ENCODE data around the gene ADAMTS14. TPM values are rescaled to one million over a fixed set of nuclear protein-coding genes. Genes with fewer than 3 reads are reported as not detected.

ADAMTS14 gene
- total RNA-seq, 3 donors from 2014 or later = under 0.01 to 0.15 (median under 0.01) TPM

GRCh38 chr10:70652761-70653657 is 19.3 kb upstream of the ADAMTS14 start:
- no peak for DNase-seq (ENCODE audit: low spot score in 2 of 2)

GRCh38 chr10:70655316-70655715 is 17.0 kb upstream of the ADAMTS14 start:
- no peak for DNase-seq (ENCODE audit: low spot score in 2 of 2)

More at GRCh38 chr10:70652761-70653657, 19.3 kb upstream of the ADAMTS14 start:
- no peak overlapping the region for H3K4me3 ChIP-seq
- H3K4me1 ChIP-seq = no peaks in the 10 kb centered on the region
- H3K27ac ChIP-seq = no peak overlapping the region
- H3K36me3 ChIP-seq = no peaks in the 10 kb centered on the region
- intact Hi-C loops (cut with DNase I; ENCODE audit: low total_unique reads) = no loop called here
- H3K27me3 ChIP-seq = no peaks in the 10 kb centered on the region
- H3K9me3 ChIP-seq = peaks cover 12 to 37% of the 10 kb centered on the region in 2 donors
- no peak for TF ChIP-seq POLR2AphosphoS5 (IDR thresholded peaks at IDR 0.05)
- TF ChIP-seq CTCF (IDR thresholded peaks at IDR 0.05) = no peak
- TF ChIP-seq POLR2A (IDR thresholded peaks at IDR 0.05) = no peak

DNA sequence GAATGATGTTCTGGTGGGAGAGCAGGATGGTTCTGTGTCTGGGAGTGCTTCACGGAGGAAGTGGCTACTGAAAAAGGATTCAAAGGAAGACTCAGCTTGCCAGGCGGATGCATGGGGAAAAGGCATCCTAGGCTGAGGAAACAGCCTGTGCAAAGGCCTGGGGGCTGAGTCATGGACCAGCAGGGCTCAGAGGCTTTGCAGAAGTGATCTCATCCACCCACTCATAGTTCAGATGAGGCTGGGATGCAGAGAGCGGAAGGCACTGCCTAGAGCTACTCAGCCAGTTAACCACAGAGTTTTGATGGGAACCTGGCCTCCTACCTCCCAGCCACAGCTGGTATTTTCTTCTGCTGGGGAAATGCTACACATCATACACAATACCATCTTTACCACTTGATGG is 15.8 kb upstream of the ADAMTS14 start:
- no peak overlapping the region for H3K27ac ChIP-seq
- H3K27me3 ChIP-seq = no peaks in the 10 kb centered on the region
- no peaks in the 10 kb centered on the region for H3K4me1 ChIP-seq
- peaks cover 5 to 19% of the 10 kb centered on the region in 2 donors for H3K9me3 ChIP-seq
- no peak for DNase-seq (ENCODE audit: low spot score in 2 of 2)
- intact Hi-C loops (cut with DNase I; ENCODE audit: low total_unique reads) = no loop called here
- H3K4me3 ChIP-seq = no peak overlapping the region
- no peaks in the 10 kb centered on the region for H3K36me3 ChIP-seq
- TF ChIP-seq POLR2A (IDR thresholded peaks at IDR 0.05) = no peak
- TF ChIP-seq CTCF (IDR thresholded peaks at IDR 0.05) = no peak
- TF ChIP-seq POLR2AphosphoS5 (IDR thresholded peaks at IDR 0.05) = no peak

More at GRCh38 chr10:70655316-70655715, 17.0 kb upstream of the ADAMTS14 start:
- Histone ChIP-seq H3K4me1 (no peaks in the 10 kb centered on the region), H3K27me3 (no peaks in the 10 kb centered on the region), H3K27ac (no peak overlapping the region), H3K4me3 (no peak overlapping the region), H3K9me3 (peaks cover 12 to 30% of the 10 kb centered on the region in 2 donors), H3K36me3 (no peaks in the 10 kb centered on the region)
- TF ChIP-seq CTCF (IDR thresholded peaks at IDR 0.05) (no peak), POLR2A (IDR thresholded peaks at IDR 0.05) (no peak), POLR2AphosphoS5 (IDR thresholded peaks at IDR 0.05) (no peak)
- intact Hi-C loops (cut with DNase I; ENCODE audit: low total_unique reads) = no loop called here

- H3K9me3 ChIP-seq = peaks cover 0 to 13% of the 10 kb centered on the region in 2 donors
- intact Hi-C loops (cut with DNase I; ENCODE audit: low total_unique reads) = no loop called here
- DNase-seq (ENCODE audit: low spot score in 2 of 2) = no peak
- H3K36me3 ChIP-seq = no peaks in the 10 kb centered on the region
- H3K27me3 ChIP-seq = no peaks in the 10 kb centered on the region
- H3K27ac ChIP-seq = no peak overlapping the region
- TF ChIP-seq CTCF (IDR thresholded peaks at IDR 0.05) (no peak), POLR2AphosphoS5 (IDR thresholded peaks at IDR 0.05) (no peak), POLR2A (IDR thresholded peaks at IDR 0.05) (no peak)
- H3K4me1 ChIP-seq = no peaks in the 10 kb centered on the region
- no peak overlapping the region for H3K4me3 ChIP-seq
Measured at GRCh38 chr10:70657041-70657440, 15.3 kb upstream of the ADAMTS14 start.

GRCh38 chr10:70658582-70659136 is 13.6 kb upstream of the ADAMTS14 start:
- no peak for DNase-seq (ENCODE audit: low spot score in 2 of 2)
- TF ChIP-seq CTCF (IDR thresholded peaks at IDR 0.05) = no peak
- TF ChIP-seq POLR2A (IDR thresholded peaks at IDR 0.05) = no peak
- H3K9me3 ChIP-seq = peaks cover 0 to 10% of the 10 kb centered on the region in 2 donors
- H3K27me3 ChIP-seq = no peaks in the 10 kb centered on the region
- intact Hi-C loops (cut with DNase I; ENCODE audit: low total_unique reads) = no loop called here
- no peaks in the 10 kb centered on the region for H3K4me1 ChIP-seq
- H3K27ac ChIP-seq = no peak overlapping the region
- H3K4me3 ChIP-seq = no peak overlapping the region
- H3K36me3 ChIP-seq = no peaks in the 10 kb centered on the region
